Retinal pigment epithelial cell (primary cell): ENCODE results near the gene SPNS3.

Experiments
- DNase-seq: peaks from one replicate; pipeline ENCODE4 v3.0.0-alpha.2; 2010; ENCODE audit warnings: low read depth
- H3K4me3 ChIP-seq: 2 replicates; pipeline ENCODE4 v1.5.1; 2011; ENCODE audit warnings: mild to moderate bottlenecking, low read length, control low read depth, moderate library complexity
- TF ChIP-seq, protein P1 (sequence below): conservative IDR thresholded peaks from 2 replicates; pipeline ENCODE4 v1.5.1; 2011; ENCODE audit warnings: low read depth, low read length, control low read depth, inconsistent platforms

The SPNS3 gene

GRCh38 chr17:4448197-4448980 lies 14.6 kb downstream of the SPNS3 start:
- DNase-seq = no peak
- TF ChIP-seq, protein P1, sequence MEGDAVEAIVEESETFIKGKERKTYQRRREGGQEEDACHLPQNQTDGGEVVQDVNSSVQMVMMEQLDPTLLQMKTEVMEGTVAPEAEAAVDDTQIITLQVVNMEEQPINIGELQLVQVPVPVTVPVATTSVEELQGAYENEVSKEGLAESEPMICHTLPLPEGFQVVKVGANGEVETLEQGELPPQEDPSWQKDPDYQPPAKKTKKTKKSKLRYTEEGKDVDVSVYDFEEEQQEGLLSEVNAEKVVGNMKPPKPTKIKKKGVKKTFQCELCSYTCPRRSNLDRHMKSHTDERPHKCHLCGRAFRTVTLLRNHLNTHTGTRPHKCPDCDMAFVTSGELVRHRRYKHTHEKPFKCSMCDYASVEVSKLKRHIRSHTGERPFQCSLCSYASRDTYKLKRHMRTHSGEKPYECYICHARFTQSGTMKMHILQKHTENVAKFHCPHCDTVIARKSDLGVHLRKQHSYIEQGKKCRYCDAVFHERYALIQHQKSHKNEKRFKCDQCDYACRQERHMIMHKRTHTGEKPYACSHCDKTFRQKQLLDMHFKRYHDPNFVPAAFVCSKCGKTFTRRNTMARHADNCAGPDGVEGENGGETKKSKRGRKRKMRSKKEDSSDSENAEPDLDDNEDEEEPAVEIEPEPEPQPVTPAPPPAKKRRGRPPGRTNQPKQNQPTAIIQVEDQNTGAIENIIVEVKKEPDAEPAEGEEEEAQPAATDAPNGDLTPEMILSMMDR = no peak
- no peak overlapping the region for H3K4me3 ChIP-seq

GRCh38 chr17:4449736-4450135 lies 16.0 kb downstream of the SPNS3 start:
- DNase-seq = no peak
- H3K4me3 ChIP-seq = no peak overlapping the region
- TF ChIP-seq, protein P1 = no peak

DNA sequence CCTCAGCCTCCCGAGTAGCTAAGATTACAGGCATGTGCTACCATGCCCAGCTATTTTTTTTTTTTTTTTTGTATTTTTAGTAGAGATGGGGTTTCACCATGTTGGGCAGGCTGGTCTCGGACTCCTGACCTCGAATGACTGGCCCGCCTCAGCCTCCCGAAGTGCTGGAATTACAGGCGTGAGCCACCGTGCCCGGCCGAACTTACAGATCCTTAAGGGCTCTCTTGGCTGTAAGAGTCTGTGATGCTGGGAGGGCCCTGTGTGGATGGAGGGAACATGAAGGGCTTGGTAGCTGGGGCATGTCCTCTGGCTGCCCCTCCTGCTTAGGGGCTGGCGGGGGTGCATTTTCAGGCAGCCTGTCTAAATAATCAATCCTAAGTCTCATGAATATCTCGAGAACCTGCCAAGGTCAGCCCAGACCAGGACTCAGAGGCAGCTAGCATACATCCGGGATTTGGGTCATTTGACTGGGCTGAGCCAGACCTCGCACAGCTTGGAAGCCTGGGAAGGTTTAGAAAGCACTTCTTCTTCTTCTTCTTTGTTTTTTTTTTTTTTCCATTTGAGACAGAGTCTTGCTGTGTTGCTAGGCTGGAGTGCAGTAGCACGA lies 17.1 kb downstream of the SPNS3 start:
- H3K4me3 ChIP-seq = no peak overlapping the region
- no peak for DNase-seq
- TF ChIP-seq, protein P1 = no peak

- DNase-seq = no peak
- TF ChIP-seq, protein P1 = no peak
- H3K4me3 ChIP-seq = no peak overlapping the region
These were observed 20.3 kb downstream of the SPNS3 start for GRCh38 chr17:4453812-4454591.

- no peak for DNase-seq
- no peak overlapping the region for H3K4me3 ChIP-seq
- TF ChIP-seq, protein P1 = no peak
These were observed 26.9 kb downstream of the SPNS3 start for GRCh38 chr17:4460661-4461060.

DNA sequence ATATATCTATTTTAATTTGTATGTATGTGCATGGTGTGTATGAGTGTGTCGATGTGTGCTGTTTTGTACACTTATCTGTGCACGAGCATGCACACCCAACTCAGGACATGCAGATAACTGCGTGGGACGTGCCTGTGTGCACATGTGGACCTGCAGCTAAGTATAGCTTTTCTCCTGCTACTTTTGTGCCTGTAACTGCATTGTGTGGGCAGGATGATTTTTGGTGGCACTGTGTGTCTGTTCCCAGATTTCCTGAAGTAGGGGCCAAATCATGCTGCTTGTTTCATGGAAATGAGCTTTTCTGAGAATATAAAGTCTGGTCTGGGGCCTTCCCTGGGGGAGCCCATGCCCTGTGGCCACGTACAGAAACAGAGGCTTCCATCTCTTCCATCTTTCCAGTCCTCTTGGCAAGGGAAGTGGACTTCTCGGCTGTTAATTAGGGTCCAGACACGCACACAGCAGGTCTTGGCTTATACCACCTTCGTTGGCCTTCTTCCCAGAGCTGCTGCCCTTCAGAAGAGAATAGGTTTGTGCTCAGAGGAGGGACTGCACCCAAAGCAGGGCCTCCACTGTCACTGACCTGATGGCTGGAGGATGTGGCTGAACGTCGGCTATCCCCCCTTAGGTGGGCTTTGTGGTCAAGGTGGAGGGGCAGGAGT lies 30.2 kb downstream of the SPNS3 start:
- TF ChIP-seq, protein P1 = no peak
- H3K4me3 ChIP-seq = no peak overlapping the region
- DNase-seq = no peak
